A673 (cell line): ENCODE measurements around the gene PTPN14. TPM values are rescaled to one million over a fixed set of nuclear protein-coding genes. Genes with fewer than 3 reads are reported as not detected.
"Not testable (repeated sequence)": the region's sequence is repeated elsewhere in the genome, so short reads cannot be mapped to it uniquely, and the experiment has no call there.

ENCODE experiments used
- BruUV-seq: library from RNA; stranded (reverse); fragments of 400-500 nt; replicated peaks from 2 replicates; lab custom pipeline; 2021; lab: Mats Ljungman, UMichigan
- CTCF ChIA-PET: fragments of 300-600 bp; sonication (Branson Sonifier 250); formaldehyde crosslinking; loops from one replicate; lab custom pipeline; 2022; ENCODE audit warnings: antibody characterized with exemption; lab: Charles Lee
- POLR2A ChIA-PET: fragments of 300-600 bp; sonication (Branson Sonifier 250); formaldehyde crosslinking; loops from one replicate; lab custom pipeline; 2022; ENCODE audit warnings: antibody characterized with exemption; ENCODE audit not compliant: low non-redundant PET; lab: Charles Lee
- DNase-seq: peaks from one replicate; pipeline ENCODE4 v3.0.0-alpha.2; 2015; ENCODE audit warnings: low spot score
- H3K27ac ChIP-seq: fragments of 200-600 bp; sonication (generic); 2 replicates; pipeline ENCODE4 v1.5.1; 2016; ENCODE audit warnings: mixed run types, low read depth, mild to moderate bottlenecking, mixed read lengths, antibody characterized with exemption, low read length; ENCODE audit not compliant: poor library complexity, severe bottlenecking
- H3K27me3 ChIP-seq: fragments of 200-600 bp; sonication (generic); replicated peaks from 2 replicates; pipeline ENCODE4 v1.6.1; 2017; ENCODE audit warnings: mixed run types, low read depth, mild to moderate bottlenecking, mixed read lengths, antibody characterized with exemption, low read length; ENCODE audit not compliant: insufficient read depth, poor library complexity
- H3K36me3 ChIP-seq: fragments of 200-600 bp; sonication (generic); 2 replicates; pipeline ENCODE4 v1.6.1; 2016; ENCODE audit warnings: mixed run types, mild to moderate bottlenecking, mixed read lengths, antibody characterized with exemption, low read length; ENCODE audit not compliant: insufficient read depth, poor library complexity, severe bottlenecking
- H3K4me1 ChIP-seq: fragments of 200-600 bp; sonication (generic); 2 replicates; pipeline ENCODE4 v1.6.1; 2017; ENCODE audit warnings: mixed run types, mild to moderate bottlenecking, mixed read lengths, antibody characterized with exemption, low read length; ENCODE audit not compliant: insufficient read depth, poor library complexity, severe bottlenecking
- H3K4me3 ChIP-seq: fragments of 200-600 bp; sonication (generic); 2 replicates; pipeline ENCODE4 v1.5.1; 2016; ENCODE audit warnings: low read depth, mixed run types, mild to moderate bottlenecking, mixed read lengths, low read length; ENCODE audit not compliant: poor library complexity, severe bottlenecking
- H3K9me3 ChIP-seq: fragments of 200-600 bp; sonication (generic); 2 replicates; pipeline ENCODE4 v1.6.1; 2016; ENCODE audit warnings: mixed run types, low read depth, mild to moderate bottlenecking, mixed read lengths, antibody characterized with exemption, low read length; ENCODE audit not compliant: poor library complexity, severe bottlenecking
- EZH2 ChIP-seq: fragments of 200-600 bp; sonication (generic); IDR thresholded peaks from 2 replicates; pipeline ENCODE4 v1.6.1; 2017; ENCODE audit warnings: borderline replicate concordance, low read depth, mild to moderate bottlenecking, mixed read lengths, antibody characterized with exemption, low read length; ENCODE audit not compliant: poor library complexity, severe bottlenecking
- intact Hi-C: fragments of 100-400 bp; cut with micrococcal nuclease; formaldehyde crosslinking; loops from one replicate; pipeline ENCODE4 v1.10.0; 2022; ENCODE audit not compliant: unreplicated experiment
- total RNA-seq: library from RNA; stranded (reverse); gene quantifications from 2 replicates; pipeline ENCODE4 v1.2.3, GENCODE V29; 2021
- TF ChIP-seq, protein P1 (sequence below): fragments of 300-800, 200-600 bp; sonication (generic); conservative IDR thresholded peaks from 2 replicates; pipeline ENCODE4 v1.5.1; 2017; ENCODE audit warnings: low read depth, mild to moderate bottlenecking, antibody characterized with exemption, low read length, moderate library complexity, mixed read lengths

Gene PTPN14
- total RNA-seq, 1 experiment from 2014 or later, result 114 TPM

DNA sequence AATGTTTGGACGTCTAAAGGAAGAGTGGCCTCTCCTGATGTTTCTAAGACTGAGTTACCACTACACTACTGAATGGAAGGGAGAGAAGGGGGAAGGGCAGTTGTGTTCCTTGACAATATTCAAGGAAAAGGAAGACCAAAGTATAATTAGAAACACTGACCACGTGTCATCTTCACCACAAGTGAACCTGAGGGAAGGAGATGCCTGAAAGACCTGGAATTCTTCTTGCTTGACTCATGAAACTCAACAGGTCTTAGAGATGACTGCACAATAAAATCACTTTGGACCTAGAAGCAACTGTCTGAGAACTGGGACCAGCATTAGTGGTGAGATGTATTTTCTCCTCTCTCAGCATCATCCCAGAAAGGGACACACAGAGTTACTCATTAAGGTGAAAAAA, 56.7 kb downstream of the PTPN14 start:
- intact Hi-C loops, result loop anchor here (5.0 kb wide), 1 partner anchor 47 kb away; no protein-coding TSS in a partner anchor

DNA sequence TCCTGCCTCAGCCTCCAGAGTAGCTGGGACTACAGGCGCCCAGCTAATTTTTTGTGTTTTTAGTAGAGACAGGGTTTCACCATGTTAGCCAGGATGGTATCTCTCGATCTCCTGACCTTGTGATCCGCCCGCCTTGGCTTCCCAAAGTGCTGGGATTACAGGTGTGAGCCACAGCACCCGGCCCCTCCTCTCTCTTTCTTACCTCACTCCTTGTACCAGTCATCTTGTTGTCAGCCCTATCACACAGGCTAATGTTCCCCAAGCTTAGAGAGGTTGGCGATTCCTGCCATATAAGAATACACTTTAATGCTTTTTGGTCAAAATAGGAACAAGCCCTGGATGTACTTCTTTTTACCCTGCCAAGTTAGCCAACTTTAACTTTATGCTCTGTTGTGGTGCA, 57.2 kb downstream of the PTPN14 start:
- H3K4me1 ChIP-seq, result peaks cover 54% of the 10 kb centered on the region
- H3K27ac ChIP-seq, H3K27me3 ChIP-seq, H3K9me3 ChIP-seq, H3K4me3 ChIP-seq, BruUV-seq, POLR2A ChIA-PET, H3K36me3 ChIP-seq, CTCF ChIA-PET, intact Hi-C loops, DNase-seq: not testable (repeated sequence)

More for the DNA sequence above, 56.7 kb downstream of the PTPN14 start:
- ChIA-PET POLR2A (no interaction called here), CTCF (no interaction called here)
- DNase-seq, result no peak
- Histone ChIP-seq H3K4me3 (no peak overlapping the region), H3K36me3 (no peaks in the 10 kb centered on the region), H3K9me3 (no peaks in the 10 kb centered on the region), H3K27ac (peak overlapping the region; percentile 20), H3K27me3 (no peaks in the 10 kb centered on the region), H3K4me1 (peaks cover 57% of the 10 kb centered on the region)
- BruUV-seq, result no TSS peak
- no peak for TF ChIP-seq EZH2
- TF ChIP-seq, protein P1, sequence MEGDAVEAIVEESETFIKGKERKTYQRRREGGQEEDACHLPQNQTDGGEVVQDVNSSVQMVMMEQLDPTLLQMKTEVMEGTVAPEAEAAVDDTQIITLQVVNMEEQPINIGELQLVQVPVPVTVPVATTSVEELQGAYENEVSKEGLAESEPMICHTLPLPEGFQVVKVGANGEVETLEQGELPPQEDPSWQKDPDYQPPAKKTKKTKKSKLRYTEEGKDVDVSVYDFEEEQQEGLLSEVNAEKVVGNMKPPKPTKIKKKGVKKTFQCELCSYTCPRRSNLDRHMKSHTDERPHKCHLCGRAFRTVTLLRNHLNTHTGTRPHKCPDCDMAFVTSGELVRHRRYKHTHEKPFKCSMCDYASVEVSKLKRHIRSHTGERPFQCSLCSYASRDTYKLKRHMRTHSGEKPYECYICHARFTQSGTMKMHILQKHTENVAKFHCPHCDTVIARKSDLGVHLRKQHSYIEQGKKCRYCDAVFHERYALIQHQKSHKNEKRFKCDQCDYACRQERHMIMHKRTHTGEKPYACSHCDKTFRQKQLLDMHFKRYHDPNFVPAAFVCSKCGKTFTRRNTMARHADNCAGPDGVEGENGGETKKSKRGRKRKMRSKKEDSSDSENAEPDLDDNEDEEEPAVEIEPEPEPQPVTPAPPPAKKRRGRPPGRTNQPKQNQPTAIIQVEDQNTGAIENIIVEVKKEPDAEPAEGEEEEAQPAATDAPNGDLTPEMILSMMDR, result no peak

DNA sequence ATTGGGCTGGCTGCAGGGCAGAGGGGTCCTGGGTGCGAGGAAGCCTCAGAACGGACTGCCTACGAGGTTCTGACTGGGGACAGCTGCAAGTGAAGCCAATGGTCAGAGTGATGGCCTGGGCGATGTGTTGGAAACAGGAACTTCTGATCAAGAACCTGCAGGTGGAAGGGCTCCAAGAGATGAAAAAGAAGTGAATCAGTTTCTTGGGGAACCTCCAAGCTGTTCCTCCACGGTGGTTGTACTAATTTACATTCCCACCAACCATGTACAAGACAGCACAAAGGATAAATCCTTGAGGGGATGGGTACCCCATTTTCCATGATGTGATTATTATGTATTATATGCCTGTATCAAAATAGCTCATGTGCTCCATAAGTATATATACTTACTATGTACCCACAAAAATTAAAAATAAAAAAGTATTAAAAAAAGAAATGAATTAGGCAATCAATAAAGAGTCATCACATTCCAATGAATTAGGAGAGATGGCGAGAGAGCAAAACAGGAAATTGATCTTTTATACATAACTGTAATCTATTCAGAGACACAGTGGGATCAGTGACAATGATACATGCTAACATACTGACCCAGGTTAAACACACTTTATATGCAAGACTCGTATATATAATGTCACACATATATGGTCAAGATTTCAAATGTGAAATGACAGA, 58.1 kb downstream of the PTPN14 start:
- Histone ChIP-seq H3K9me3 (no peaks in the 10 kb centered on the region), H3K27ac (peak overlapping the region; percentile 39), H3K27me3 (no peaks in the 10 kb centered on the region), H3K4me1 (peaks cover 57% of the 10 kb centered on the region), H3K36me3 (no peaks in the 10 kb centered on the region), H3K4me3 (no peak overlapping the region)
- intact Hi-C loops, result no loop called here
- DNase-seq, result no peak
- TF ChIP-seq, protein P1, result no peak
- no peak for TF ChIP-seq EZH2
- POLR2A ChIA-PET, result no interaction called here
- no TSS peak for BruUV-seq
- CTCF ChIA-PET, result no interaction called here
